A549 (cell line): ENCODE results near the gene TEAD4.

ENCODE experiments used
- CBX2 ChIP-seq: fragments of 200-600 bp; sonication (generic); IDR thresholded peaks from 2 replicates; pipeline ENCODE4 v1.6.1; 2016; ENCODE audit warnings: low read depth, mild to moderate bottlenecking, borderline replicate concordance
- CBX8 ChIP-seq: fragments of 200-600 bp; sonication (generic); IDR thresholded peaks from 2 replicates; pipeline ENCODE4 v1.6.1; 2016
- CEBPB ChIP-seq, 2 experiments: fragments of >200 bp in 1 of 2; sonication (Bioruptor Twin) in 1 of 2; formaldehyde crosslinking in 1 of 2; IDR thresholded peaks; 2 replicates each; pipeline ENCODE4 v1.6.1; 2012 to 2016
- HDAC2 ChIP-seq: fragments of 200-600 bp; sonication (generic); IDR thresholded peaks from 2 replicates; pipeline ENCODE4 v1.6.1; 2016
- HOXA7 ChIP-seq: fragments of 250-450 bp; sonication (Bioruptor Pico); IDR thresholded peaks from 2 replicates; pipeline ENCODE4 v1.5.0; 2020; ENCODE audit warnings: mild to moderate bottlenecking, moderate library complexity
- JUNB ChIP-seq: fragments of >200 bp; sonication (Bioruptor Twin); formaldehyde crosslinking; IDR thresholded peaks from 2 replicates; pipeline ENCODE4 v1.6.1; 2016
- MYC ChIP-seq: IDR thresholded peaks from 2 replicates; pipeline ENCODE4 v1.6.1; 2012; ENCODE audit warnings: mild to moderate bottlenecking, inconsistent platforms, low read length, improper control_type of control experiment, borderline replicate concordance
- RAD21 ChIP-seq, 2 experiments: fragments of >200 bp in 1 of 2; sonication (Bioruptor Twin) in 1 of 2; formaldehyde crosslinking in 1 of 2; IDR thresholded peaks in 1 of 2; conservative IDR thresholded peaks in 1 of 2; 2 replicates in 1 of 2; 3 replicates in 1 of 2; pipeline ENCODE4 v1.6.1; 2012 to 2018; ENCODE audit warnings: inconsistent platforms in 1 of 2
- SMC3 ChIP-seq: fragments of >200 bp; sonication (Bioruptor Twin); formaldehyde crosslinking; IDR thresholded peaks from 3 replicates; pipeline ENCODE4 v1.6.1; 2018; ENCODE audit warnings: inconsistent platforms
- TP53 ChIP-seq: fragments of 250-450 bp; sonication (Bioruptor Pico); IDR thresholded peaks from 2 replicates; pipeline ENCODE4 v1.5.0; 2021; ENCODE audit warnings: mild to moderate bottlenecking, moderate library complexity
- ZC3H11A ChIP-seq: fragments of 450-650 bp; IDR thresholded peaks from 2 replicates; pipeline ENCODE4 v1.6.1; 2014; ENCODE audit warnings: antibody characterized with exemption, mild to moderate bottlenecking
- TF ChIP-seq, protein P1 (sequence below): fragments of >200 bp; sonication (Bioruptor Twin); formaldehyde crosslinking; IDR thresholded peaks from 3 replicates; pipeline ENCODE4 v1.5.1; 2016
- TF ChIP-seq, protein P2 (sequence below): fragments of 250-450 bp; sonication (Bioruptor Pico); IDR thresholded peaks from 2 replicates; pipeline ENCODE4 v1.5.0; 2021; ENCODE audit warnings: mild to moderate bottlenecking, moderate library complexity, borderline replicate concordance
- TF ChIP-seq, protein P3 (sequence below): fragments of 450-650 bp; IDR thresholded peaks from 2 replicates; pipeline ENCODE4 v1.6.1; 2014; ENCODE audit warnings: antibody characterized with exemption

DNA sequence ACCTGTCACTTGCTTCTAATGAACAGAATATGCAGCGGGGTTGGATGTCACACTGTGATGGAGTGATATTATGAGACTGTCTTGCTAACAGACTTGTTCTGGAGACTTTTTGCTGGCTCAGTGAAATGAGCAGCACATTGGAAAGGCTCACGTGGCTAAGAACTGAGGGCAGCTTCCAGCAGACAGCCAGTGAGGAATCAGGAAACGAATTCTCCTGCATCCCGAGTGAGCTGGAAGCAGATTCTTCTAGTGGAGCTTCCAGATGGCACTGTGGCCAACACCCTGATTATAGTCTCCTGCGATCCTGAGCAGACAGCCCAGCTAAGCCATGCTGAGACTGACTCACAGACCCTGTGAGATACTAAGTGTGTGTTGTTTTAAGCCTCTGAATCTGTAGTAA is 101.9 kb downstream of the TEAD4 start:
- TF ChIP-seq, protein P1, sequence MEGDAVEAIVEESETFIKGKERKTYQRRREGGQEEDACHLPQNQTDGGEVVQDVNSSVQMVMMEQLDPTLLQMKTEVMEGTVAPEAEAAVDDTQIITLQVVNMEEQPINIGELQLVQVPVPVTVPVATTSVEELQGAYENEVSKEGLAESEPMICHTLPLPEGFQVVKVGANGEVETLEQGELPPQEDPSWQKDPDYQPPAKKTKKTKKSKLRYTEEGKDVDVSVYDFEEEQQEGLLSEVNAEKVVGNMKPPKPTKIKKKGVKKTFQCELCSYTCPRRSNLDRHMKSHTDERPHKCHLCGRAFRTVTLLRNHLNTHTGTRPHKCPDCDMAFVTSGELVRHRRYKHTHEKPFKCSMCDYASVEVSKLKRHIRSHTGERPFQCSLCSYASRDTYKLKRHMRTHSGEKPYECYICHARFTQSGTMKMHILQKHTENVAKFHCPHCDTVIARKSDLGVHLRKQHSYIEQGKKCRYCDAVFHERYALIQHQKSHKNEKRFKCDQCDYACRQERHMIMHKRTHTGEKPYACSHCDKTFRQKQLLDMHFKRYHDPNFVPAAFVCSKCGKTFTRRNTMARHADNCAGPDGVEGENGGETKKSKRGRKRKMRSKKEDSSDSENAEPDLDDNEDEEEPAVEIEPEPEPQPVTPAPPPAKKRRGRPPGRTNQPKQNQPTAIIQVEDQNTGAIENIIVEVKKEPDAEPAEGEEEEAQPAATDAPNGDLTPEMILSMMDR = no peak
- no peak for TF ChIP-seq CBX8
- no peak for TF ChIP-seq TP53 (CRISPR knock-in tag)
- TF ChIP-seq, protein P2, sequence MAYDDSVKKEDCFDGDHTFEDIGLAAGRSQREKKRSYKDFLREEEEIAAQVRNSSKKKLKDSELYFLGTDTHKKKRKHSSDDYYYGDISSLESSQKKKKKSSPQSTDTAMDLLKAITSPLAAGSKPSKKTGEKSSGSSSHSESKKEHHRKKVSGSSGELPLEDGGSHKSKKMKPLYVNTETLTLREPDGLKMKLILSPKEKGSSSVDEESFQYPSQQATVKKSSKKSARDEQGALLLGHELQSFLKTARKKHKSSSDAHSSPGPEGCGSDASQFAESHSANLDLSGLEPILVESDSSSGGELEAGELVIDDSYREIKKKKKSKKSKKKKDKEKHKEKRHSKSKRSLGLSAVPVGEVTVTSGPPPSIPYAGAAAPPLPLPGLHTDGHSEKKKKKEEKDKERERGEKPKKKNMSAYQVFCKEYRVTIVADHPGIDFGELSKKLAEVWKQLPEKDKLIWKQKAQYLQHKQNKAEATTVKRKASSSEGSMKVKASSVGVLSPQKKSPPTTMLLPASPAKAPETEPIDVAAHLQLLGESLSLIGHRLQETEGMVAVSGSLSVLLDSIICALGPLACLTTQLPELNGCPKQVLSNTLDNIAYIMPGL = no peak
- TF ChIP-seq, protein P3, sequence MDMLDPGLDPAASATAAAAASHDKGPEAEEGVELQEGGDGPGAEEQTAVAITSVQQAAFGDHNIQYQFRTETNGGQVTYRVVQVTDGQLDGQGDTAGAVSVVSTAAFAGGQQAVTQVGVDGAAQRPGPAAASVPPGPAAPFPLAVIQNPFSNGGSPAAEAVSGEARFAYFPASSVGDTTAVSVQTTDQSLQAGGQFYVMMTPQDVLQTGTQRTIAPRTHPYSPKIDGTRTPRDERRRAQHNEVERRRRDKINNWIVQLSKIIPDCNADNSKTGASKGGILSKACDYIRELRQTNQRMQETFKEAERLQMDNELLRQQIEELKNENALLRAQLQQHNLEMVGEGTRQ = no peak
- no peak for TF ChIP-seq HOXA7 (CRISPR knock-in tag)
- TF ChIP-seq JUNB = no peak
- no peak for TF ChIP-seq HDAC2
- TF ChIP-seq CEBPB (IDR thresholded peaks at IDR 0.05) = no peak
- TF ChIP-seq RAD21 (conservative IDR thresholded peaks at IDR 0.05 in 1 of 2, IDR thresholded peaks at IDR 0.05 in 1 of 2) = no peak
- no peak for TF ChIP-seq CBX2
- no peak for TF ChIP-seq SMC3
- TF ChIP-seq ZC3H11A = no peak
- no peak for TF ChIP-seq MYC
